ENCODE data around the gene SMYD3.

Gene SMYD3

GRCh38 chr1:246147524-246148461, 359.3 kb downstream of the SMYD3 start:
- no peaks in the 10 kb centered on the region for H3K27me3 Mint-ChIP-seq (ENCODE audit: low read depth, poor library complexity)
- peaks cover 3% of the 10 kb centered on the region for H3K9me3 Mint-ChIP-seq
- H3K27ac Mint-ChIP-seq = peak overlapping the region; percentile 34
- peaks cover 24% of the 10 kb centered on the region for H3K36me3 Mint-ChIP-seq (ENCODE audit: low read depth)
- DNase-seq = no peak
- TF ChIP-seq, protein P1, sequence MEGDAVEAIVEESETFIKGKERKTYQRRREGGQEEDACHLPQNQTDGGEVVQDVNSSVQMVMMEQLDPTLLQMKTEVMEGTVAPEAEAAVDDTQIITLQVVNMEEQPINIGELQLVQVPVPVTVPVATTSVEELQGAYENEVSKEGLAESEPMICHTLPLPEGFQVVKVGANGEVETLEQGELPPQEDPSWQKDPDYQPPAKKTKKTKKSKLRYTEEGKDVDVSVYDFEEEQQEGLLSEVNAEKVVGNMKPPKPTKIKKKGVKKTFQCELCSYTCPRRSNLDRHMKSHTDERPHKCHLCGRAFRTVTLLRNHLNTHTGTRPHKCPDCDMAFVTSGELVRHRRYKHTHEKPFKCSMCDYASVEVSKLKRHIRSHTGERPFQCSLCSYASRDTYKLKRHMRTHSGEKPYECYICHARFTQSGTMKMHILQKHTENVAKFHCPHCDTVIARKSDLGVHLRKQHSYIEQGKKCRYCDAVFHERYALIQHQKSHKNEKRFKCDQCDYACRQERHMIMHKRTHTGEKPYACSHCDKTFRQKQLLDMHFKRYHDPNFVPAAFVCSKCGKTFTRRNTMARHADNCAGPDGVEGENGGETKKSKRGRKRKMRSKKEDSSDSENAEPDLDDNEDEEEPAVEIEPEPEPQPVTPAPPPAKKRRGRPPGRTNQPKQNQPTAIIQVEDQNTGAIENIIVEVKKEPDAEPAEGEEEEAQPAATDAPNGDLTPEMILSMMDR (IDR thresholded peaks at IDR 0.05) = no peak
- peaks cover 31% of the 10 kb centered on the region for H3K4me1 Mint-ChIP-seq
- no peak overlapping the region for H3K4me3 Mint-ChIP-seq

- DNase-seq = no peak
- TF ChIP-seq, protein P1 (IDR thresholded peaks at IDR 0.05) = no peak
- H3K4me1 Mint-ChIP-seq = peaks cover 25% of the 10 kb centered on the region
- no peaks in the 10 kb centered on the region for H3K27me3 Mint-ChIP-seq (ENCODE audit: low read depth, poor library complexity)
- H3K36me3 Mint-ChIP-seq (ENCODE audit: low read depth) = peaks cover 24% of the 10 kb centered on the region
- H3K4me3 Mint-ChIP-seq = no peak overlapping the region
- peak overlapping the region; percentile 70 for H3K27ac Mint-ChIP-seq
- H3K9me3 Mint-ChIP-seq = peaks cover 3% of the 10 kb centered on the region
These were observed 360.1 kb downstream of the SMYD3 start for GRCh38 chr1:246146804-246147523.

- peaks cover 17% of the 10 kb centered on the region for H3K4me1 Mint-ChIP-seq
- peaks cover 24% of the 10 kb centered on the region for H3K36me3 Mint-ChIP-seq (ENCODE audit: low read depth)
- DNase-seq = no peak
- no peak overlapping the region for H3K4me3 Mint-ChIP-seq
- H3K9me3 Mint-ChIP-seq = peaks cover 3% of the 10 kb centered on the region
- TF ChIP-seq, protein P1 (IDR thresholded peaks at IDR 0.05) = no peak
- no peak overlapping the region for H3K27ac Mint-ChIP-seq
- no peaks in the 10 kb centered on the region for H3K27me3 Mint-ChIP-seq (ENCODE audit: low read depth, poor library complexity)
These were observed 361.2 kb downstream of the SMYD3 start for GRCh38 chr1:246145900-246146299.

- Mint-ChIP-seq H3K27ac (no peak overlapping the region), H3K36me3 (ENCODE audit: low read depth) (peaks cover 24% of the 10 kb centered on the region), H3K9me3 (peaks cover 3% of the 10 kb centered on the region), H3K4me3 (no peak overlapping the region), H3K4me1 (peaks cover 17% of the 10 kb centered on the region), H3K27me3 (ENCODE audit: low read depth, poor library complexity) (no peaks in the 10 kb centered on the region)
- DNase-seq = no peak
- TF ChIP-seq, protein P1 (IDR thresholded peaks at IDR 0.05) = no peak
These were observed 362.1 kb downstream of the SMYD3 start for GRCh38 chr1:246144931-246145330.

- TF ChIP-seq, protein P1 (IDR thresholded peaks at IDR 0.05) = no peak
- H3K4me3 Mint-ChIP-seq = no peak overlapping the region
- H3K27me3 Mint-ChIP-seq (ENCODE audit: low read depth, poor library complexity) = no peaks in the 10 kb centered on the region
- no peak overlapping the region for H3K27ac Mint-ChIP-seq
- H3K36me3 Mint-ChIP-seq (ENCODE audit: low read depth) = peaks cover 11% of the 10 kb centered on the region
- peaks cover 17% of the 10 kb centered on the region for H3K4me1 Mint-ChIP-seq
- H3K9me3 Mint-ChIP-seq = peaks cover 3% of the 10 kb centered on the region
- no peak for DNase-seq
These were observed 364.7 kb downstream of the SMYD3 start for GRCh38 chr1:246142320-246142893.

Data from nephron progenitor cell (in vitro differentiated cells).